HFF-Myc (cell line): Measurements from ENCODE around the gene TPM1.

Experiments used
- DNase-seq: peaks from one replicate; pipeline ENCODE4 v3.0.0-alpha.2; 2011; ENCODE audit warnings: low read depth; ENCODE audit errors: extremely low read depth
- H3K4me3 ChIP-seq: replicated peaks from 2 replicates; pipeline ENCODE4 v1.5.1; 2011; ENCODE audit warnings: low read depth, mild to moderate bottlenecking, control low read depth, low read length
- CTCF ChIP-seq: IDR thresholded peaks from 2 replicates; pipeline ENCODE4 v1.5.1; 2012; ENCODE audit warnings: mild to moderate bottlenecking, low read depth, low read length, control low read depth; ENCODE audit errors: missing control alignments

Gene TPM1

GRCh38 chr15:63040509-63040908 is 2.0 kb upstream of the TPM1 start:
- no peak overlapping the region for H3K4me3 ChIP-seq
- no peak for DNase-seq
- TF ChIP-seq CTCF: no peak

GRCh38 chr15:63040954-63041353 is 1.6 kb upstream of the TPM1 start:
- H3K4me3 ChIP-seq: no peak overlapping the region
- no peak for DNase-seq
- no peak for TF ChIP-seq CTCF

GRCh38 chr15:63041402-63041973 is 1.1 kb upstream of the TPM1 start:
- DNase-seq: no peak
- H3K4me3 ChIP-seq: peak overlapping the region; percentile 57
- TF ChIP-seq CTCF: no peak

GRCh38 chr15:63042877-63043334 is 359 bp downstream of the TPM1 start:
- H3K4me3 ChIP-seq: peak overlapping the region; percentile 57
- DNase-seq: no peak
- TF ChIP-seq CTCF: no peak

- DNase-seq: no peak
- TF ChIP-seq CTCF: no peak
- H3K4me3 ChIP-seq: peak overlapping the region; percentile 57
These were observed 959 bp downstream of the TPM1 start for GRCh38 chr15:63043335-63044076.

GRCh38 chr15:63044077-63044644 is 1.6 kb downstream of the TPM1 start:
- no peak for TF ChIP-seq CTCF
- H3K4me3 ChIP-seq: peak overlapping the region; percentile 57
- no peak for DNase-seq
